IPS-11a (cell line): ENCODE results near the gene PLTP.
"Not testable (repeated sequence)": the region's sequence is repeated elsewhere in the genome, so short reads cannot be mapped to it uniquely, and the experiment has no call there.

Experiments used
- H3K4me3 ChIP-seq: one replicate; pipeline ENCODE4 v1.5.1; 2013; ENCODE audit warnings: low read depth, low read length, control low read depth

The PLTP gene

DNA sequence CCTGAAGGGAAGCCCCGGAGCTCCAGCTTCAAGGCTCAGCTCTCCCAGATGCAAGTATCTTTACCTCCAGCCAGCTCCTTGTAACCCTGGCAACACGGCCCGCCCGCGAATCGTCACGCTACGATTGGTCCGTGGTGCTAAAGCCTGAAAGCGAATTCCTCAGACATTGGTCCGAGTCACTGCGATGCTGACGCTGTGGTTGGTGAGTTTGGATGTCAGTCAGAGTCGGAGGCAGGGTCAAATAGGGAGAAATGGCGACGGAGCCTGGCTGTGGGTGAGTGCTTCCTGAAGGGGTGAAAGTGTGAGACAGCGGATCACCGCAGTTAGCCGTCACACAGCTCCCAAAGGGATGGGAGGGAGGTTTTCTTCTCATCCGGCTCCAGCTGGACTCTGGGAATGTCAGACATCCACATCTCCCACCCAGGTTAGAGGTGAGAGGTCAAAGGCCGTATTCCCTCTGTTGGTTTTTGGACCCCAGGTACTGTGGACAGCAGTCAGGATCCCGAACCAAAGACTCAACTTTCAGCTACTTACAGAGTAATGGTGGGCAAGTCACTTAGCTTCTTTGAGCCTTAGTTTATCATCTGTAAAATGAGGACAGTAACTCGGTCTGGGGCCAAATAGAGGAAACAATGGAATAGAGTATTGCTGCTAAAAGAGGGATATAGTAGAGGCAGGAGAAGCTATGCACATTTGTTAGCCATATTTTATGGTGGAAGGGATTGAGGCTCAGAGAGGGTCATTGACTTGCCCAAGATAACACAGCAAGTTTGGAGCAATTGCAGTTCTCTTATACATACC lies 30.8 kb downstream of the PLTP start, which contains the start of gene ZSWIM1:
TSS of gene ZSWIM1 (plus strand) at position 240 of the 801 bp plus-strand sequence. CDS start 1,366 bp downstream, outside the sequence.
- H3K4me3 ChIP-seq, result peak within 1 kb of the TSS; percentile 82

DNA sequence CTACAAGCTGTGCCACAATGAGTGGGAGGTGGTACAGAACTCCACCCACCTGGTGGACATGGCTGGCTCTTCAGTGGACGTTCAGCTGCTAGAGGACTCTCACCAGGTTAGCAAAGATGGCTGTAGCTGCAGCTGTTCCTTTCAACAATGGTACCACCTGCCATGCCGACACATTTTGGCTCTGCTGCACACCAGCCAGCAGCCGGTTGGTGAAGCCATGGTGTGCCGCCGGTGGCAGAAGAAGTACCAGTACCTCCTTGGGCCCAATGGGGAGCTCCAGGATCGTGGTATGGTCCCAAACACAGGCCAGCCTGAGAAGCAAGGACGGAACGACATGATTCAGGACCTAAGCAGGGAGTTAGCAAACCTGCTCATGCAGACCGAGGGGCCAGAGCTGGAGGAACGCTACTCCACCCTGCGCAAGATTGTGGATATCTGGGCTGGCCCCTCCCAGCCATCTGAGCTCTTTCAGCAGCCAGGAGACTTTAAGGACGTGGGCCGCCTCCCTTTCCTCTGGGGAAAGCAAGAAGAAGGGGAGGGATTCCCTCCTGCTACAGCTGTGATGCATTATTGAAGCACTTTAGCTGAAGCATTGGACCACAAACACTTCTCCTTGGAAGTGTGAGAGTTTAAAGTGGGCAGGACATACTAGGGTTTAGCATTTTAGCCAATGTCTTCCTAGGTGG lies 33.7 kb downstream of the PLTP start:
- no peak overlapping the region for H3K4me3 ChIP-seq

DNA sequence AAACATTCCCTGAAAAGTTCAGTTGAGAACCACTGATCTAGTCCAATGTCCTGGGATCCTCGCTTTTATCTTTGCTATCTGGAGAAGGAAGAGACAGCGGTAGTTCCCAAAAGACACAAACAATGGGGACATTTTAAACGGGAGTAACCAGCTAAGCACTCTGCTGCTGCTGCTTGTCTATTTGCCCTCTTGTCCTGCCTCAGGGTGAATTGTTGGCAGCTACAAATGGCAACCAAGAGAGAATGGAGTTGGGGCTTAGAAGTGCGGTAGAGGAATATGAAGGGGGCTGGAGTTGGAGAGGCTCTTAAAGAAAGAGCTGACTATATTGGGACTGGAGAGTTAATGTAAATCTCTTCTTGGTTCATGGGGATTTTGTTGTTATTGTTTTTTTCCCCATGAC lies 37.4 kb downstream of the PLTP start:
- no peak overlapping the region for H3K4me3 ChIP-seq

DNA sequence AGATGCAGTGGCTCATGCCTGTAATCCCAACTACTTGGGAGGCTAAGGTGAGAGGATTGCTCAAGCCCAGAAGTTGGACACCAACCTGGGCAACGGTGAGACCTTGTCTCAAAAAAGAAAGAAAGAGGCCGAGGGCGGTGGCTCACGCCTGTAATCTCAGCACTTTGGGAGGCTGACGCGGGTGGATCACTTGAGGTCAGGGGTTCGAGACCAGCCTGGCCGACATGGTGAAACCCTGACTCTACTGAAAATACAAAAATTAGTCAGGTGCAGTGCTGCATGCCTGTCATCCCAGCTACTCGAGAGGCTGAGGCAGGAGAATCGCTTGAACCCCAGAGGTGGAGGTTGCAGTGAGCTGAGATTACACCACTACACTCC lies 37.9 kb downstream of the PLTP start:
- not testable (repeated sequence) for H3K4me3 ChIP-seq

DNA sequence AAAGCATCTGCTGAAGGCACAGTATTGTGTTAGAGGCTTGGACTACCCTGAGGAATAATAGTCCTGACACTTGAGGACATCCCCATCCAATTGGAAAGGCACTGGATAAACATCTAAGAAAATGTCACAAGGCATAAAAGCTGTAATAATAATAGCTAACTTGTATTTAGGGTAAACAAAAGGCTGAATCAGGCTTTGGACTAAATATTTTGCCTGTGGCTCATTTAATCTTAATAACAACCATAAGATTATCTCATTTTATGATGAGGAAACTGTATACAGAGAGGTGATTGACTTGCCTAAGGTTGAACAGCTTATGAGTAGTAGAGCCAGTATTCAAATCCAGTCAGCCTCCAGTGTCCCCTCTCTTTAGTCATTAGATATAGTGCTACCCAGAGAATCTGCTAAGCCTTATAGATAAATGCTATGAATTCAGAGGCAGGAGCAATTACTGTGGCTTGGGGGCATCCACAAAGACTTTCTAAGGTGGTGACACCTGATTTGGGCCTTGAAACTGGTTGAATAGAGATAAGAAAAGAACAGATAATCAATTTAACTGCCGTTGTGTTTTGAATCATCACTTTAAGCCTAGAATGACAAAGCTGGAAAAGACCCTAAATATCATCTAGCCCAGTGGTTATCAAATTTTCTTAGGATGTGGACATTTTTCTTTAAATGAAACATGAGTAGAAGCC lies 38.4 kb downstream of the PLTP start:
- H3K4me3 ChIP-seq, result no peak overlapping the region

DNA sequence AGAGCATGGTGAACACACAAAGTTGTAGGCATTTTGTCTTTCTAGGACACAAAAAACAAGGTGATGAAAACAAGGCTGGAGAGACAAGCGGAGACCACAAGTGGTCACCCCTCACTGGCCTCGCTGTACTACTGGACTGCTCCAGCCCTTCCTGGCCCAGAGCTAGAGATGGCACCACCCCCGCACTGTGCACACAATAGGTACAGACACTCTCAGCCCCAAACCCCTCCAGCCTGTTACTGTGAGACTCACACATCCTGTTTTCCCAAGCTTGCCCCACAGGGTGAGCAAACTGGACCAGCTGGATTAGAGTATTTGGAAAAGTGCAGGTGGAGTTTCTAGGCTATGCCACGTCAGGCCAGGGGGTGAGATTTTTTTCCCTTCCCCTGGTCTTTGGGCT lies 39.3 kb downstream of the PLTP start:
- H3K4me3 ChIP-seq, result no peak overlapping the region

DNA sequence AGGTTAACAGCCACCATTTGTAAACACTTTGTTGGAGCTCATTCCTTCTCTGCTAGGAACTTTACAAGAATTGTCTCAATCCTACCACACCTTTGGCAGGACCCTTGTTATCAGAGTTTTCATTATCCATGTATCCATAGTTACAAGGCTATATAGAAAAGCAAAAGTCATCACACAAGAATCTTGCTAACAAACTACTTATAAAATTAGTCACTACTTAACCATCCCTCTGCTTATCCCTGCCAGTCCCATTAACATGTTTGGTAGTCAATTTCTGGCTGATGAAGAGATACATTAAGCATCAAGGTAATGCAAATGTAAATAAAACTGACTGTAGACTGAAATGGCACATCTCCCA lies 44.2 kb downstream of the PLTP start:
- H3K4me3 ChIP-seq, result no peak overlapping the region

DNA sequence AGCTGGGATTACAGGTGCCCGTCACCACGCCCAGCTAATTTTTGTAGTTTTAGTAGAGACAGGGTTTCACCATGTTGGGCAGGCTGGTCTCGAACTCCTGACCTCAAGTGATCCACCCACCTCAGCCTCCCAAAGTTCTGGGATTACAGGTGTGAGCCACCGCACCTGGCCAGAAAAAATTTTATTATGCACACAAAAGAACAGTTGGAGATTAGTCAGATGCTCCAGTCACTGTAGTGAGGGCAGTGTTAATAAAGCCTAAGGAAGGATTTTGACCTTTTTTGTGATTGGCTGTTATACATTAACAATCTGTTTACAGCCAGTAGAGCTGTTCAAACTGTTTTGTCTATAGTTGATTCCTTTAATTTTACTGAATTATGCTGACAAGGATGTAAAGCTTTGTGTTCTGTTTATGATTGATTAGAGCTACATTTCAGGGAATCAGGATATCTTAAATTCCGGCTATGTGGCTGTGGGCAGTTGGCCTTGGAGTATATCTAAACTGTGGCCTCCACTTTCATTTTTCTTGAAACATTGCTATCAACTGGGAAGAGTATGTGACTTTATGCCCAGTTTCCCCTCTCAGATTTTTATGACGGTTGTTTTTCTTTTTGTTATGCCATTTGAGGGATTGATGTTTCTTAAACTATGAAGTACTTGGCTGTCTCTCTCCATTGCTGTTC lies 44.7 kb downstream of the PLTP start:
- no peak overlapping the region for H3K4me3 ChIP-seq

DNA sequence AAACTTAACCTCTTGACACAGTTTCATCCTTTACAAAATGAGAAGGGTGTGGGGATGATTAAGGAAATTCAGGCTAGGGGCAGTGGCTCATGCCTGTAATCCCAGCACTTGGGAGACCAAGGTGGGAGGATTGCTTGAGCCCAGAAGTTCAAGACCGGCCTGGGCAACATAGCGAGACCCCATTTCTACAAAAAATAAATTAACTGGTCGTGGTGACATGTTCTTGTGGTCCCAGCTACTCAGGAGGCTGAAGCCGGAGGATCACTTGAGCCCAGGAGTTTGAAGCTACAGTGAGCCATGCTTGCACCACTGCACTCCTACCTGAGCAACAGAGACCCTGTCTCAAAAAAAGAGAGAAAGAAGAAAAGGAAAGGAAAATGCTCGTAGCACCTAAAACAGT lies 45.5 kb downstream of the PLTP start:
- no peak overlapping the region for H3K4me3 ChIP-seq

DNA sequence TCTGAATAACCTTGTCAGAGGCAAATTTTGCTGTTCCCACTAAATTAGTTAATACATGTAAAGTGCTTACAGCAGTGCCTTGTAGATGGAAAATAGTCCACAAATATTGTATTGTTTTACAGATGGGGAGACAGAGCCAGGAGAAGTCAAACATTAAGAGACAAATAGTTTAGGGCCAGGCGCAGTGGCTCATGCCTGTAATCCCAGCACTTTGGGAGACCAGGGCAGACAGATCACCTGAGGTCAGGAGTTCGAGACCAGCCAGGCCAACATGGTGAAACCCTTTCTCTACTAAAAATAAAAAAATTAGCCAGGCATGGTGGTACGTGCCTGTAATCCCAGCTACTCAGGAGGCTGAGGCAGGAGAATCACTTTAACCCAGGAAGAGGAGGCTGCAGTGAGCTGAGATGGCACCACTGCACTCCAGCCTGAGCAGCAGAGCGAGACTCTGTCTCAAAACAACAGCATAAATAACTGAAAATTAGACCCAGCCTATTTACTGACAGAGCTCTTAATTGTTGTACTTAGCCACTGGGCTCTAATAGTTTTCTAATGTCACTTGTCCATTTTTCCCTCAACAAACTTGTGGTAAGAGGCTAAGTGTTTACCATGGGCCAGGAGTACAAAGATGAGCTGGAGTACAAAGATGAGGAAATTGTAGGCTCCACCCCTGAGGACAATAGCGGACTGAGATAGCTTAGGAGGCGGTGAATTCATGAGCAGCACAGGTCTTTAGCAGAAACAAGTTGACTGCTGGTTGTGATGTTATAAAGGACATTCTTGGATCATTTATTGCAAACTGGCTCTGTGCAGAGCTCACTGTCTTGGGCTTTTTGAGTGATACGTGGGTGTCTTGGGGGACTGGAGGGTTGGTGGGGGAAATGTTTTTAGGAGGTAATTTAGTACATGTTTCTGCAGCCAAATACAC lies 48.1 kb downstream of the PLTP start:
- H3K4me3 ChIP-seq, result no peak overlapping the region

DNA sequence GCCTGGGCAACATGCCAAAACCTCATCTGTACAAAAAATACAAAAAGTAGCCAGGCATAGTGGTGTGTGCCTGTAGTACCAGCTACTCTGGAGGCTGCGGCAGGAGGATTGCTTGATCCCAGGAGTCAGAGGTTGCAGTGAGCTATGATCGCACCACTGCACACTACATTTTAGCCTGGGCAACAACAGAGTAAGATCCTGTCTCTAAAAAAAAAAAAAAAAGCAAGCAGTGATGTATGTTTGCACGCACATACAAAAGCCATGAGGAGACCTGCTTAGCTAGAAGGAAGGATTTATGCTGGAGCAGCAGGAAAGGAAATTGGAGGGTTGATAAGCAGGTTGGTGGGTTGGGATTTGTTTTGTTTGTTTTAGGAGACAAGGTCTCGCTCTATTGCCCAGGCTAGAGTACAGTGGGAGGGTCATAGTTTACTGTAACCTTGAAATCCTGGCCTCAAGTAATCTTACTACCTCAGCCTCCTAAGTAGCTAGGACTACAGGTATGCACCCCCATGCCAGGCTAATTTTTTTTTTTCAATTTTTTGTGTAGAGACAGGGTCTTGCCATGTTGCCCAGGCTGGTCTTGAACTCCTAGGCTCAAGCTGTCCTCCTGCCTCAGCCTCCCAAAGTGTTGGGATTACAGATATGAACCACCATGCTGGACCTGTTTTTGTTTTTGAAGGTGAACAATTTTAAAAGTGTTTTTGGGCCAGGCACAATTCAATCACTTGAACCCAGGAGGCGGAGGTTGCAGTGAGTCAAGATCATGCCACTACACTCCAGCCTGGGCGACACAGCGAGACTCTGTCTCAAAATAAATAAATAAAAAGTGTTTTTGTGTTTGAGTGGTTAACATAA lies 50.5 kb downstream of the PLTP start:
- no peak overlapping the region for H3K4me3 ChIP-seq

DNA sequence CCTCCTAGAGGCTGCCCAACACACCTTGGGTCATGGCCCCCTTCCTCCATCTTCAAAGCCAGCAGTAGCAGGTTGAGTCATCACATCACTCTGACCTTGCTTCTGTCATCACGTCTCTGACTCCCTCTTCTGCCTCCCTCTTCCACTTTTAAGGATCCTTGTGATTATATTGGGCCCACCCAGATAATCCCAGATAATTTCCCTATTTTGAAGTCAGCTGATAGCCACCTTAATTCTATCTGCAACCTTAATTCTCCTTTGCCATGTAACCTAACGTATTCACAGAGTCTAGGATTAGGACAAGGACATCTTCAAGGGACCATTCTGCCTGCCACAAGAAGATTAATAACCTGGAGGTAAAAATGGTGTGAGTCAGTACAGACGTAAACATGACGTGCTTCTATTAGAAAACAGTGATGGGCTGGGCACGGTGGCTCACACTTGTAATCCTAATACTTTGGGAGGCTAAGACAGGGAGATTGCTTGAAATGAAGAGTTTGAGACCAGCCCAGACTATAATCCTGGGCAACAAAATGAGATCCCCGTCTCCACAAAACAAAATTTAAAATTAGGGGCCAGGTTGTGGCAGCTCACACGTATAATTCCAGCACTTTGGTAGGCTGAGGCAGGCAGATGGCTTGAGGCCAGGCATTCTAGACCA lies 51.3 kb downstream of the PLTP start:
- no peak overlapping the region for H3K4me3 ChIP-seq

DNA sequence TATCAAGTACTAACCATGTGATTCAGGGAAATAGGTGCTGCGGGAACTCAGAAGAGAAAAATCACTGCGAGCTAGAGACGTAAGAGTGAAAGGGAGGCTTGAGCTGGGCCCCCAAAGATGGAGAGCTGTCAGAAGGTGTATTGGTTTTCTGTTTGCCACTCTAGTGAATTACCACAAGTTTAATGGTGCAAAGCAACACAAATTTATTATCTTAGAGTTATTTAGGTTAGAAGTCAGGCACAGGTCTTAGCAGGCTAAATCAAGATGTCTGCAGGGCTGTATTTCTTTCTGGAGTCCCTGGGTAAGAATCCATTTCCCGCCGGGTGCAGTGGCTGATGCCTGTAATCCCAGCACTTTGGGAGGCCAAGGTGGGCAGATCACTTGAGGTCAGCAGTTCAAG lies 52.0 kb downstream of the PLTP start:
- no peak overlapping the region for H3K4me3 ChIP-seq

DNA sequence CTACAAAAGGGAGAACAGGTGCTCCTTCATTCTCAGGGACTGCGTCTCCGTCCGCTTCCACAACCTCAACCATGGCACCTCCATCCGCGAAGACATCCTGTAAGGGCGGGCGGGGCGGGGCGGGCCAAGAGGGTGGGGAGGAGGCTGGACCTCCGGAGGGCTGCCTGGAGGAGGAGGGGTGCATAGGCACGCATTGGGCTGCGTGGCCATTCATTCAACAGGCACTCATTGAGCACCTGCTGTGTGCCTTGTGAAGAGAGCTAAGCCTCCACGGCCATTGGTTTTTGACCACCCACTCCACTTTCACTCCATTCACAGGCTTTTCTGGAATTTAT lies 54.1 kb downstream of the PLTP start:
- peak overlapping the region; percentile 46 for H3K4me3 ChIP-seq

DNA sequence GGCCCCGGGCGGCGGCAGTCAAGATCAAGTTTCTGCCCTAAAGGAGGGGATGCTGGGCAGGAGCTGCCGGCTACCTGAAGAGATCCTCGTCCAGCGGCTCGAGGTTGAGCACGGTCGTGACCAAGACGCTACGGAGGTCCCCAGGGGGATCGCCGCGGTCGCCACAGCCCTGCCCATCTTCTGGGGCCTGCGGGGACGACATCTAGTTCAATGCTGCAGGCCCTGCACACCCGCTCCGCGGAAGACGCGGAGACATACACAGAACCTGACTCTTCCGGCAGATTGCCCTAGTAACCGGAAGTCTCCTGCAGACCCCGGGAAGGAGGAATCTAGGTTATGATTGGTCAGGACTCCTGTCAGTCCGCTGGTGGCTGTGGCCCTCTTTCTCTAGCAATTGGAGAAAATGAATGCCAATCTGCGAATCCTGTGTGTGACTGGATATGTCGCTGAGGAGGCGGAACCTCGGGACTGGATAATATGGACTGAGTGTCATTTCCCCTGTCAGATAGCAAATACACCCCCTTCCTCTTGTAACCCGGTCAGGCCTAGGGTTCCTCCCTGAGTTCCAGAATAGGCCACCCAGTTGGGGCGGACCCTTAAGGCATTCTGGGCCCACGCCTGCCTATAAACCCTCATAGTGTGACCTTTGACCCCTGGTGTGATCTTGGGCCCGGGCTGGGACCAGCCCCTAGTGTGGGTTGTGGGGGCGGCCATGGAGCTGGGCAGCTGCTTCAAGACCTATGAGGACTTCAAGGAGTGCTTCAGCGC lies 54.7 kb downstream of the PLTP start, which contains the start of the genes ACOT8 and ZSWIM3:
TSS of gene ACOT8 (minus strand) at position 279 of the 768 bp plus-strand sequence. CDS start at position 202, 77 bp downstream.
TSS of gene ZSWIM3 (plus strand) at position 501 of the 768 bp plus-strand sequence. CDS start at position 713, 212 bp downstream.
- peak within 1 kb of the TSS; percentile 97 for H3K4me3 ChIP-seq

DNA sequence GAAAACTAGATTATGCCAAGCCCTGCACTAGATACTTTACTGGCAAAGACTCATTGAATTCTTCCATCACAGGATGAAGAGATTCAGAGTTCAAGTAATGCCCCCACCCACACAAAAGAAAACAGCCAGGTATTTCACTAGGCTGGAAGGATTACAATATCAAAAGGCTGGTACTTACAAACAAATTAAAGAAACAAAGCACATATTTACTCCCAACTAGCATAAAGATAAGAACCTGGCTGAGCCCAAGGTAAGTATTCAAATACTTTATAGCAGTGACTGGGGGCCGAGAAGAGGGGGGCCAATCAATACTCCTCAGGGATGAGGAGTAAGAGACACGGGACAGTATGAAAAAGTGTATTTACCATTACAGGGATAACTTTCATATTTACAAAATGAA lies 58.5 kb downstream of the PLTP start:
- H3K4me3 ChIP-seq, result no peak overlapping the region

DNA sequence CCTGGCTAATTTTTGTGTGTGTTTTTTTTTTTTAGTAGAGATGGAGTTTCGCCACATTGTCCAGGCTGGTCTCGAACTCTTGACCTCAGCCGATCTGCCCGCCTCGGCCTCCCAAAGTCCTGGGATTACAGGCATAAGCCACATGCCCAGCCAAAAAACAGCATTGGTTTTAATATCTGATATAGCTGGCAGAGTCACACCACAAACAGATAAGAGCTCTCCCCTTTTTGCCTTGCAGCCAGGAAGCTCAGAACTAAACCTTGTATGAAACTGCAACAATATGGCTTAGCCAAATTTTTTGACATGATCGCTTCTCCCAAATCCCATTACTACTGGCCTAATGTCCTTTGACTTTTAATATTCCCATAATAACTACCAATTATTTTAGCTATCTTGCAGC lies 59.6 kb downstream of the PLTP start:
- no peak overlapping the region for H3K4me3 ChIP-seq

DNA sequence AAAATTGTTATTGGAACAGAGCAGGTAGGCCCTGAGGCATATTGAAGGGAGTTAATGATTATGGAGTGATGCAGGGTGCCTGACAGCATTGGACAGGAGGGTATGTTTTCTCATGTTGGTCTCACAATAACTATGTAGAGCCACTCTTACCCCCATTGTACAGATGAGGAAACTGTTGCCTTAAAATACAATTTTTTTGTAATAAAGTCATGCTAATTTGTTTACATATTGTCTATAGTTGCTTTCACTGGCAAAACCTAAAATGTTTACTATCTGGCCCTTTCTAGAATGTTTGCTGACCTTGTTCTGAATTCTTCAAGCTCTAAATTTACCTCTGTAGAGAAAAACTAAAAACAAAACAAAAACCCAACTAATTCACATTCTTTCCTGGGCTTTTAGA lies 60.5 kb downstream of the PLTP start:
- no peak overlapping the region for H3K4me3 ChIP-seq
